ENCODE measurements around the gene LRRK1. TPM values are rescaled to one million over a fixed set of nuclear protein-coding genes. Genes with fewer than 3 reads are reported as not detected.

LRRK1 gene
- total RNA-seq, 2 experiments from 2014 or later: 1.0 to 1.1 TPM

GRCh38 chr15:100959066-100960050, 40.2 kb downstream of the LRRK1 start:
- POLR2A ChIA-PET: no interaction called here
- H3K27me3 Mint-ChIP-seq: peaks cover 30% of the 10 kb centered on the region
- H3K9me3 Mint-ChIP-seq: no peaks in the 10 kb centered on the region
- no peak overlapping the region for H3K27ac Mint-ChIP-seq
- H3K36me3 Mint-ChIP-seq (ENCODE audit: low read depth): no peaks in the 10 kb centered on the region
- CTCF ChIA-PET: no interaction called here
- no peaks in the 10 kb centered on the region for H3K4me1 Mint-ChIP-seq
- H3K4me3 Mint-ChIP-seq: no peak overlapping the region
- no peak for DNase-seq

- Mint-ChIP-seq H3K27ac (no peak overlapping the region), H3K9me3 (no peaks in the 10 kb centered on the region), H3K4me3 (no peak overlapping the region), H3K36me3 (ENCODE audit: low read depth) (no peaks in the 10 kb centered on the region), H3K4me1 (no peaks in the 10 kb centered on the region), H3K27me3 (peaks cover 13% of the 10 kb centered on the region)
- CTCF ChIA-PET: interaction anchor here (0.9 kb wide), 1 partner anchor 40 kb away, joined by 3 read pairs; no protein-coding TSS in a partner anchor
- POLR2A ChIA-PET: no interaction called here
- DNase-seq: no peak
Measured at GRCh38 chr15:100966997-100967396, 47.8 kb downstream of the LRRK1 start.

- POLR2A ChIA-PET: no interaction called here
- CTCF ChIA-PET: no interaction called here
Measured at GRCh38 chr15:100968050-100968966, 49.2 kb downstream of the LRRK1 start.

GRCh38 chr15:100972975-100973350, 53.8 kb downstream of the LRRK1 start:
- H3K36me3 Mint-ChIP-seq (ENCODE audit: low read depth): no peaks in the 10 kb centered on the region
- DNase-seq: no peak
- CTCF ChIA-PET: no interaction called here

More at GRCh38 chr15:100968050-100968966, 49.2 kb downstream of the LRRK1 start:
- Mint-ChIP-seq H3K4me3 (no peak overlapping the region), H3K4me1 (no peaks in the 10 kb centered on the region), H3K27me3 (peaks cover 19% of the 10 kb centered on the region), H3K27ac (no peak overlapping the region), H3K36me3 (ENCODE audit: low read depth) (no peaks in the 10 kb centered on the region), H3K9me3 (no peaks in the 10 kb centered on the region)
- no peak for DNase-seq

GRCh38 chr15:100973351-100974111, 54.4 kb downstream of the LRRK1 start:
- ChIA-PET CTCF (no interaction called here), POLR2A (no interaction called here)
- Mint-ChIP-seq H3K36me3 (ENCODE audit: low read depth) (no peaks in the 10 kb centered on the region), H3K27me3 (peaks cover 52% of the 10 kb centered on the region), H3K9me3 (no peaks in the 10 kb centered on the region), H3K27ac (no peak overlapping the region), H3K4me1 (no peaks in the 10 kb centered on the region), H3K4me3 (no peak overlapping the region)
- DNase-seq: no peak

More at GRCh38 chr15:100972975-100973350, 53.8 kb downstream of the LRRK1 start:
- no peaks in the 10 kb centered on the region for H3K4me1 Mint-ChIP-seq
- no peak overlapping the region for H3K4me3 Mint-ChIP-seq
- no peaks in the 10 kb centered on the region for H3K9me3 Mint-ChIP-seq
- peaks cover 47% of the 10 kb centered on the region for H3K27me3 Mint-ChIP-seq
- no peak overlapping the region for H3K27ac Mint-ChIP-seq
- POLR2A ChIA-PET: no interaction called here

- Mint-ChIP-seq H3K9me3 (no peaks in the 10 kb centered on the region), H3K36me3 (ENCODE audit: low read depth) (no peaks in the 10 kb centered on the region), H3K27me3 (peaks cover 52% of the 10 kb centered on the region), H3K27ac (no peak overlapping the region), H3K4me3 (no peak overlapping the region), H3K4me1 (no peaks in the 10 kb centered on the region)
- POLR2A ChIA-PET: no interaction called here
- DNase-seq: no peak
- CTCF ChIA-PET: interaction anchor here (1.4 kb wide), 1 partner anchor 32 kb away, joined by 4 read pairs; no protein-coding TSS in a partner anchor
Measured at GRCh38 chr15:100975043-100975442, 55.9 kb downstream of the LRRK1 start.

- Mint-ChIP-seq H3K4me3 (no peak overlapping the region), H3K27me3 (peaks cover 29% of the 10 kb centered on the region), H3K27ac (no peak overlapping the region), H3K9me3 (no peaks in the 10 kb centered on the region), H3K36me3 (ENCODE audit: low read depth) (no peaks in the 10 kb centered on the region), H3K4me1 (no peaks in the 10 kb centered on the region)
- CTCF ChIA-PET: interaction anchor here (1.0 kb wide), 1 partner anchor 28 kb away, joined by 4 read pairs; no protein-coding TSS in a partner anchor
- DNase-seq: no peak
- POLR2A ChIA-PET: no interaction called here
Measured at GRCh38 chr15:100980410-100981046, 61.4 kb downstream of the LRRK1 start.

- Mint-ChIP-seq H3K27ac (no peak overlapping the region), H3K4me1 (no peaks in the 10 kb centered on the region), H3K27me3 (peaks cover 29% of the 10 kb centered on the region), H3K9me3 (no peaks in the 10 kb centered on the region), H3K4me3 (no peak overlapping the region), H3K36me3 (ENCODE audit: low read depth) (no peaks in the 10 kb centered on the region)
- CTCF ChIA-PET: interaction anchor here (1.2 kb wide), 1 partner anchor 27 kb away, joined by 4 read pairs; no protein-coding TSS in a partner anchor
- POLR2A ChIA-PET: no interaction called here
- no peak for DNase-seq
Measured at GRCh38 chr15:100981086-100981485, 61.9 kb downstream of the LRRK1 start.

- POLR2A ChIA-PET: no interaction called here
- Mint-ChIP-seq H3K4me3 (no peak overlapping the region), H3K4me1 (no peaks in the 10 kb centered on the region), H3K9me3 (no peaks in the 10 kb centered on the region), H3K27ac (no peak overlapping the region), H3K27me3 (peaks cover 14% of the 10 kb centered on the region), H3K36me3 (ENCODE audit: low read depth) (no peaks in the 10 kb centered on the region)
- DNase-seq: no peak
- CTCF ChIA-PET: interaction anchor here (2.3 kb wide), 1 partner anchor 25 kb away, joined by 7 read pairs; no protein-coding TSS in a partner anchor
Measured at GRCh38 chr15:100983221-100983620, 64.1 kb downstream of the LRRK1 start.

GRCh38 chr15:100985401-100985800, 66.2 kb downstream of the LRRK1 start:
- ChIA-PET CTCF (interaction anchor here (0.6 kb wide), 1 partner anchor 29 kb away, joined by 3 read pairs; no protein-coding TSS in a partner anchor), POLR2A (no interaction called here)
- Mint-ChIP-seq H3K4me3 (no peak overlapping the region), H3K27me3 (peaks cover 20% of the 10 kb centered on the region), H3K9me3 (no peaks in the 10 kb centered on the region), H3K36me3 (ENCODE audit: low read depth) (no peaks in the 10 kb centered on the region), H3K4me1 (no peaks in the 10 kb centered on the region), H3K27ac (no peak overlapping the region)
- no peak for DNase-seq

- DNase-seq: no peak
- Mint-ChIP-seq H3K4me3 (no peak overlapping the region), H3K9me3 (no peaks in the 10 kb centered on the region), H3K4me1 (no peaks in the 10 kb centered on the region), H3K27ac (no peak overlapping the region), H3K27me3 (peaks cover 24% of the 10 kb centered on the region), H3K36me3 (ENCODE audit: low read depth) (no peaks in the 10 kb centered on the region)
- POLR2A ChIA-PET: no interaction called here
- CTCF ChIA-PET: interaction anchor here (0.6 to 0.9 kb wide), 2 partner anchors 22 to 28 kb away, joined by 3 to 4 read pairs; no protein-coding TSS in a partner anchor
Measured at GRCh38 chr15:100986158-100986896, 67.2 kb downstream of the LRRK1 start.

Data from activated CD4-positive, alpha-beta memory T cell treated with anti-CD3 and anti-CD28 coated beads, Interleukin-2, amount 10 ng/mL, durations not matched to agents 7 days and 5 days (primary cell).